Testis (tissue), 2 donors: Measurements from ENCODE around the gene OR2M2.

Experiments
- CTCF ChIP-seq, 3 experiments: fragments of 450-650 bp in 2 of 3; fragments of 200-600 bp in 1 of 3; sonication (generic) in 1 of 3; IDR thresholded peaks; one replicate each; pipeline ENCODE4 v1.5.1; 2016 to 2019; ENCODE audit warnings: antibody characterized with exemption in 3 of 3, mild to moderate bottlenecking in 2 of 3, moderate library complexity in 1 of 3
- POLR2A ChIP-seq: fragments of 450-650 bp; IDR thresholded peaks from one replicate; pipeline ENCODE4 v1.6.1; 2017; ENCODE audit warnings: antibody characterized with exemption, mild to moderate bottlenecking, moderate library complexity

GRCh38 chr1:248165186-248165585 is 9.4 kb upstream of the OR2M2 start:
- TF ChIP-seq CTCF (IDR thresholded peaks at IDR 0.05) (no peak), POLR2A (no peak)
